Left lung (tissue), 10 donors: Measurements from ENCODE around the gene TMEM86A. TPM values are rescaled to one million over a fixed set of nuclear protein-coding genes. Genes with fewer than 3 reads are reported as not detected.

Source experiments
- ATAC-seq: fragments of 200-7000 bp; cut with Tn5 transposase; one replicate; pipeline ENCODE4 v1.9.1; 2020; ENCODE audit warnings: moderate library complexity
- DNase-seq, 4 donors: peaks; one replicate each; pipeline ENCODE4 v3.0.0-alpha.2; 2013 to 2020
- H3K27ac ChIP-seq, 2 donors: fragments of 200-600 bp; sonication (generic) in 1 of 2; one replicate each; pipeline versions ENCODE4 v1.5.0 to v1.8.0; 2020 to 2021
- H3K27me3 ChIP-seq, 2 donors: fragments of 200-600 bp; sonication (generic) in 1 of 2; one replicate each; pipeline versions ENCODE4 v1.5.0 to v1.8.0; 2020 to 2021
- H3K36me3 ChIP-seq, 2 donors: fragments of 200-600 bp; sonication (generic) in 1 of 2; one replicate each; pipeline versions ENCODE4 v1.5.0 to v1.8.0; 2020 to 2021
- H3K4me1 ChIP-seq, 2 donors: fragments of 200-600 bp; one replicate each; pipeline ENCODE4 v1.8.0; 2021
- H3K4me3 ChIP-seq, 2 donors: fragments of 200-600 bp; sonication (generic) in 1 of 2; one replicate each; pipeline versions ENCODE4 v1.5.0 to v1.8.0; 2020 to 2021; ENCODE audit warnings: mild to moderate bottlenecking in 1 of 2
- H3K9me3 ChIP-seq, 2 donors: fragments of 200-600 bp; sonication (generic) in 1 of 2; one replicate each; pipeline versions ENCODE4 v1.5.0 to v1.8.0; 2020 to 2021
- intact Hi-C, 2 donors: fragments of 100-400 bp; cut with DNase I; formaldehyde crosslinking; loops; one replicate each; pipeline versions ENCODE4 v1.11.2 to v1.14.2; 2022
- polyA plus RNA-seq, 6 donors: library from polyadenylated mRNA; unstranded; fragments of 120-200 nt; gene quantifications; one replicate each; pipeline ENCODE4 v1.2.1, GENCODE V29; 2013; ENCODE audit not compliant: insufficient read length in 6 of 6
- total RNA-seq, 2 donors: library from RNA; stranded (reverse); fragmentation: NEBNext Ultra II Directional; extraction: Animal tissue kit (Norgen Biotek cat#: 25700); gene quantifications; one replicate each; pipeline ENCODE4 v1.2.1, GENCODE V29; 2021
- TF ChIP-seq, protein P1 (sequence below), 2 donors: fragments of 200-600 bp; sonication (generic) in 1 of 2; IDR thresholded peaks; one replicate each; pipeline versions ENCODE4 v1.5.0 to v1.8.0; 2021; ENCODE audit warnings: antibody characterized with exemption in 2 of 2
- donor health status: DM: no; HTN: yes; CAD: no.
- donor health status: DM: no; HTN: no; CAD: no.

The TMEM86A gene
- total and polyA plus RNA-seq, 8 donors: 3.2 to 9.1 (median 3.8) TPM

DNA sequence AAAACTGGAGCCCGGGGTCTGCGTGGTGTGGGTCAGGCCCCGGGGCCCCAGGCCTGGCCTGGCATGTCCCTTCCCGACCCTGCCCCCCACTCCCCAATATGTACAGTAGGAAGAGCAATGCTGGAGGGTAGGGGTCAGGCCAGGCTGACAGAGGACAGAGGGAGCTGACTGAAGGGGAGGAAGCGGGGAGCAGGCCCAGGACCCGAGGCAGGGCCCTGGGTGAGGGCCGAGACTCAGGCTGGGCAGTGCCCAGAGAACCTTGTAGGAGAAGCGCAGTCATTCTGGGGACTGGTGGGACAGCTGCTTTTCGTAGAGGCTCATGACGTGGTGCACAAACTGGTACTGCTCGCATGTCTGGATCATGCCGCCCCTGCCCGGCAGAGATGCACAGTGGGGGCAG, 30.1 kb downstream of the TMEM86A start:
- ATAC-seq (no peak), DNase-seq (no peak)
- no peaks in the 10 kb centered on the region for H3K9me3 ChIP-seq
- no peaks in the 10 kb centered on the region for H3K27me3 ChIP-seq
- TF ChIP-seq, protein P1, sequence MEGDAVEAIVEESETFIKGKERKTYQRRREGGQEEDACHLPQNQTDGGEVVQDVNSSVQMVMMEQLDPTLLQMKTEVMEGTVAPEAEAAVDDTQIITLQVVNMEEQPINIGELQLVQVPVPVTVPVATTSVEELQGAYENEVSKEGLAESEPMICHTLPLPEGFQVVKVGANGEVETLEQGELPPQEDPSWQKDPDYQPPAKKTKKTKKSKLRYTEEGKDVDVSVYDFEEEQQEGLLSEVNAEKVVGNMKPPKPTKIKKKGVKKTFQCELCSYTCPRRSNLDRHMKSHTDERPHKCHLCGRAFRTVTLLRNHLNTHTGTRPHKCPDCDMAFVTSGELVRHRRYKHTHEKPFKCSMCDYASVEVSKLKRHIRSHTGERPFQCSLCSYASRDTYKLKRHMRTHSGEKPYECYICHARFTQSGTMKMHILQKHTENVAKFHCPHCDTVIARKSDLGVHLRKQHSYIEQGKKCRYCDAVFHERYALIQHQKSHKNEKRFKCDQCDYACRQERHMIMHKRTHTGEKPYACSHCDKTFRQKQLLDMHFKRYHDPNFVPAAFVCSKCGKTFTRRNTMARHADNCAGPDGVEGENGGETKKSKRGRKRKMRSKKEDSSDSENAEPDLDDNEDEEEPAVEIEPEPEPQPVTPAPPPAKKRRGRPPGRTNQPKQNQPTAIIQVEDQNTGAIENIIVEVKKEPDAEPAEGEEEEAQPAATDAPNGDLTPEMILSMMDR (IDR thresholded peaks at IDR 0.05): no peak
- H3K4me1 ChIP-seq: no peaks in the 10 kb centered on the region
- intact Hi-C loops: no loop called here
- no peaks in the 10 kb centered on the region for H3K36me3 ChIP-seq
- no peak overlapping the region for H3K4me3 ChIP-seq
- H3K27ac ChIP-seq: no peak overlapping the region

DNA sequence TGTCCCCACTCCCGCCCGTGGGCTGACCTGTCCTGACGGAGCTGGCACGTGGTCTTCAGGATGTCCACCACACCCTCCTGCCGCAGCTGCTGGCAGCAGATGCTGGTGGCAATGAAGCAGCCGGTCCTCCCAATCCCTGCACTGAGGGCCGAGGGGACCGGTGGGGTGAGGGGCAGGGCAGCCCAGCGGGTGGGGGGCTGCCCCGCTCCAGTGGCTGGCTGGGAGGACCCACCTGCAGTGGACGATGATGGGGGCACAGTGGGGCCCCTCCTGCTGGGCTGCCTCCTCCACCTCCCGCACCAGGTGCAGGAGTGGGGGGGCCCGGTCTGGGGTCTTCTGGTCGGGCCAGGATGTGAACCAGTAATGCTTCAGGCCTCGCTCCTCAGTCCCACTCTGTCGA, 30.8 kb downstream of the TMEM86A start:
- no peak for ATAC-seq
- TF ChIP-seq, protein P1 (IDR thresholded peaks at IDR 0.05): no peak

DNA sequence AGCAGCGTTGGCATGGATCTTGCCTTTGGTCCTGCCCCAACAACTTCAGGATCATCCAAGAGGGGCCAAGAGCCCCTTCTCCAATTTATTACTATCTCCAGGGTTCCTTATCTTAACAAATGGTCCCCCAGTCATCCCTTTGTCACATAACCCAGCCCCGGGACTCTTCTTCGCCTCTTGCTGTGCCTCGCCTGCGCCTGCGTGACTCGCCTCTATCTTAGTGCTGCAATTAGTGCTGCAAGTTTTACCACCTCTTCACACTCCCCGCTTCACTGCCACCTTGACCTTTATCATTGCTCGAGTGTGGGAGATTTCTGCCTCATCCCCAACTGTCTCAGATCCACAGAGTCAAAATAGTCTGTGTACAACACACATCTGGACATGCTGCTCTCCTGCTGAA, 31.4 kb downstream of the TMEM86A start:
- intact Hi-C loops: no loop called here

More for the DNA sequence above, 30.8 kb downstream of the TMEM86A start:
- DNase-seq: no peak
- no peak overlapping the region for H3K4me3 ChIP-seq
- no peaks in the 10 kb centered on the region for H3K27me3 ChIP-seq
- no peaks in the 10 kb centered on the region for H3K36me3 ChIP-seq
- no peak overlapping the region for H3K27ac ChIP-seq
- intact Hi-C loops: no loop called here
- H3K9me3 ChIP-seq: no peaks in the 10 kb centered on the region
- no peaks in the 10 kb centered on the region for H3K4me1 ChIP-seq

DNA sequence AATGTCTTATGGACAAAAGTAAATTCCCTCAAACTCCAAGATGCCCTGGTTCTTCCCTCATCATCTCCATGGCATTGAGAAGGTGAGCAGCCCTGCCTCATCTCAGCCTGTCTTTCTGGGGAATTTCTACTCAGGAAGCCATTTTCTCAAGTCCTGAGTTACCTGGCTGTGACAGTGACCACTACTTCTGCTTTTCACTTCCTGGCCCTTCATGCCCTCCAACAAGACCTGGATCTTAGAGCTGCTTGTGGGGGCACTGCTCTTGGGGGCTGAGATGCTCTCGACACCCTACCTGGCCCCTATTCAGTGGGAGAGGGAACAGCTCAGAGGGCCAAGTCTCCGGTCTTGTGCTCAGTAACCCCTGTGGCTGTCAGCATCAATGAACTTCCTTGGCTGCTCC, 32.9 kb downstream of the TMEM86A start:
- intact Hi-C loops: no loop called here
- TF ChIP-seq, protein P1 (IDR thresholded peaks at IDR 0.05): no peak
- ATAC-seq (no peak), DNase-seq (no peak)
- no peak overlapping the region for H3K27ac ChIP-seq
- no peaks in the 10 kb centered on the region for H3K27me3 ChIP-seq
- no peaks in the 10 kb centered on the region for H3K9me3 ChIP-seq
- H3K4me1 ChIP-seq: no peaks in the 10 kb centered on the region
- no peak overlapping the region for H3K4me3 ChIP-seq
- H3K36me3 ChIP-seq: no peaks in the 10 kb centered on the region

More for the DNA sequence above, 31.4 kb downstream of the TMEM86A start:
- DNase-seq (no peak), ATAC-seq (no peak)
- no peak overlapping the region for H3K4me3 ChIP-seq
- H3K27ac ChIP-seq: no peak overlapping the region
- TF ChIP-seq, protein P1 (IDR thresholded peaks at IDR 0.05): no peak
- no peaks in the 10 kb centered on the region for H3K4me1 ChIP-seq
- no peaks in the 10 kb centered on the region for H3K36me3 ChIP-seq
- H3K9me3 ChIP-seq: no peaks in the 10 kb centered on the region
- no peaks in the 10 kb centered on the region for H3K27me3 ChIP-seq

DNA sequence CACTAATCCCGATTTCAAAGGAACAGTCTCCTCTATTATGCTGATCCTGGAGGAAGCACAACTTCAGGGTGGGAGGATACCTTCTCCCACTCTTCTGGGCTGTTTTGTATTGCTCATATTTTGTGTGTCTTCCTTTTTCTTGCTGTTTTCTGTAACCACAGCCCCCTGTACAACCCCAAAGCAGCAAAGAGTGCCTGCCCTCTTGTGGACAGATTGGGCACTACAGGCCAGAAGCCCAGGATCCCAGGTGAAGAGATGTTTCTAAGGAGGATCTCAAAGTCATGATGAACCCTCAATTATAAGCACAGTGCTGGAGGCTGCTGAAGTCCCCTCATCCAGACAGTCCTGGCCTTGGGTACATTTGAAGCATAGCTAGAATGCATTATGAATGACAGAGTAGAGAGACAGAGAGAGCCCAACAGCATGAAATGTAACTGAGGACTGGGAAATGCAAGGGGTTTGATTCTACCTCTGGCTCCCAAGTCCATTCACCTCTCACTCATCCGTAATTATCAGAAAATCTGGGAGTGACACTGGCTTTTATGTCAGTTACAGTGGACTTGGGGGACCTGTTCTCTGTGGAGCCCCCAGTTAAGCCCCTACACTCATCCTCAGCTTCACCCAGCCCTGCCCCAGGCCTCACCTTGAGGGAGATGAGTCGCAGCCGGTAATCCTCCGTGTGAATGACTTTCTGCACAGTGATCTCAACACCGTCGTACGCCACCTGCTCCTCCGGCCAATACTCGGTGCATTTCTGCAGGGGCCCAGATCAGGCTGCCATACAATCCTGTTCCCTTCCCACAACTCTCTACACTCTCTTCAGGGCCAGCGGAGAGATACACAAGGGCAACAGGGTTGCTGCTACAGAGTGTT, 33.6 kb downstream of the TMEM86A start:
- intact Hi-C loops: no loop called here
- TF ChIP-seq, protein P1 (IDR thresholded peaks at IDR 0.05): peak; percentile 94 to 97
- no peak overlapping the region for H3K27ac ChIP-seq
- H3K27me3 ChIP-seq: no peaks in the 10 kb centered on the region
- H3K4me3 ChIP-seq: no peak overlapping the region
- no peaks in the 10 kb centered on the region for H3K9me3 ChIP-seq
- no peaks in the 10 kb centered on the region for H3K36me3 ChIP-seq
- peak in 2 of 4 donors; percentile 31 to 60 for DNase-seq
- peak; percentile 84 for ATAC-seq
- H3K4me1 ChIP-seq: no peaks in the 10 kb centered on the region
